ENCODE results near the gene SNCB.

The SNCB gene

DNA sequence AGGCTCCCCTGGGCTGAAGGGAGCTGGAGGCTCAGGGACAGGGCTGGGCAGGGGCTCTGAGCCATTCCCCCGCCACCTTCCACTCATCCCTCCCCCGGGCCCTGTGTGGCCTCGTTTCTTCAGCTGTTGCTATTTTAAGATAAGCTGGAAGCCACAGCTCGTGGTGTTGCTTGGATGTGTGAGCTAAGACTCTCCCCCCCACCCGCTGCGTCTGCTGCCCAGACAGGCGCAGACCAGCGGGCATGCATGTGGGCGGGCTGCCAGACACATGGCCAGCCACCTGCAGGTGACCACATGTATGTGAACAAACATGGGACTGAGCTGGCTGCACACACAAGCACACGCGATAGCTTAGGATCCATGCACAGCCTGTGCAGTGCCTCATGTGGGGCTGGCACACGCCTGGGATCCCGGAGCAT is 8.7 kb downstream of the SNCB start:
- no peak for DNase-seq

DNA sequence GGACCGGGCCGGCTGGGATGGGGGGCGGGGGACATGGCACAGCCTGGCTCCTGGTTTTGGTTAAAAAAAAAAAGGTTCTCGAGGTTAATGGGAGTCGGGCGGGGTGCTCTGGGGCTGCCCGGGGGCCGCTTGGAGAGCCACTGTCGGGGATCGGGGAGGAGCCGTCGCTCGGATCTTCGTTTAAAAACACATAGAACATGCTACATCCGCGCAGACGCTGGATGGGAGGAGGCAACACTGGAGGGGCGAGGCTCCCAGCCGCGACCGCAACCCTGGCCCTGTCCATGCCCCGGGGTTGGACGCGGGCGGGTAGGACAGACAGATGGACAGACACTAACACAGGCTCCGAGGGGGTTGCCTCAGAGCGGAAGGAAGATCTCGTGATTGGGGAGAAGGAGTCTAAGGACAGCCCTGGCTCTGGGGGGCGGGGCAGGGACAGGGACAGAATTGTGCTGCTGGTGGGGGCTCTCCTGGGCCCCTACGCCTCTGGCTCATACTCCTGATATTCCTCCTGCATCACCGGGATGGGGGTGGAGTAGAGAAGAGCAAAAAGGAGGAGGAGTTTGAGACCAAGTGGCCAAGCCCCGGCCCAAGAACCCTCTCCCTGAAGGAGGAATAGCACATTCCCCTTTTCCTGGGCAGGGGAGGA is 9.9 kb downstream of the SNCB start:
- DNase-seq = no peak

DNA sequence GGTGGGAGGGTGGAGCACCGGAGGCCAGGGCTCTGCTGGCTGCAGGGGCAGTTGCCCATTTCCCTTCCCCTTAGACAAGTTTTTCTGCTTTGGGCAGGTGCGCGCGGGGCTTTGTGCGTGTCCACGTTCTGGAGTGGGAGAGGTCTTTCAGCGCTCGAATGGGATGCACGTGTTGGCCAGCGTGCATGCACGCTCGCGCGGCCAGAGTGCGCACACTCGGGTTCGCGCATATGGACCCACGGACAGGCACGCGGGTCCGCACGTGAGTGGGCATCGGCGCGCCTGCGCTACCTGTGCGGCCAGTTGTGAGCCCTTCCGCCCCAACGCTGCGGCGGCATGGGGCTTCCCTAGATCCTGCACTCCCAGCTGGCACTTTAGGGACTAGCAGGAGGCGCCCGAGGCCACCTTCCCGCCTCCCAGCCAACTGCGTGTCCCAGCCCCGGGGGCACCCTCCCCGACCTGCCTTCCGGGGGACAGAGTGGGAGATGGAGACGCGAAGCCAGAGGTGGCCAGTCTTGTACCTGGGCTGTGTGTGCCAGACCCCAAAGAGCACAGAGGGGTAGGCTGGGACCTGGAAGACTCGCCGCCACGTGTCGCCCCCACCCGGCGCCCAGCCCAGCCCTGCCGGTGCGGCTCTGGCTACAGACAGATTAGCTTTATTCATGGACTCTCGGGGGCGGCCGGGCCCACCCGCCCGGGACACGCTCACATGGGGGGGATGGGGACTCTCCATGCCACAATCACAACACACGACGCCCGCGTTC is 10.6 kb downstream of the SNCB start:
- DNase-seq = peak in 1 of 2 experiments; percentile 32

DNA sequence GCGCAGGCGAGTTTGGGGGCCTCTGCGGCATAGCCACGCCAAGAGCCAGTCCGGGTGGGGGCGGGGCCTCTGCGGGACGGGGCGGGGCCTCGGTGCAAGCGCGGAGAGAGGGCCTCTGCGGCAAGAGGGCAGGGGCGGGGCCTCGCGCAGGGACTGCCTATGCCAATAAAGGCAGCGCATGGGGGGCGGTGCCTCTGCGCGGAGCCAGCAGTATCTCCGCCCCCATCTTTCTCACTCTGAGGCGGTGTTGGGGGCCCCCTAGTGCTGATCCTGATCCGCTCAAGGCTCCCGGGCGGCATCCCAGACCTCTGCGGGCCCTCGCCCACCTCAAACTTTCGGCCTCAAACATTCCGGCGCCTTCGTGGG is 11.1 kb downstream of the SNCB start:
- DNase-seq = peak; percentile 55 to 76

DNA sequence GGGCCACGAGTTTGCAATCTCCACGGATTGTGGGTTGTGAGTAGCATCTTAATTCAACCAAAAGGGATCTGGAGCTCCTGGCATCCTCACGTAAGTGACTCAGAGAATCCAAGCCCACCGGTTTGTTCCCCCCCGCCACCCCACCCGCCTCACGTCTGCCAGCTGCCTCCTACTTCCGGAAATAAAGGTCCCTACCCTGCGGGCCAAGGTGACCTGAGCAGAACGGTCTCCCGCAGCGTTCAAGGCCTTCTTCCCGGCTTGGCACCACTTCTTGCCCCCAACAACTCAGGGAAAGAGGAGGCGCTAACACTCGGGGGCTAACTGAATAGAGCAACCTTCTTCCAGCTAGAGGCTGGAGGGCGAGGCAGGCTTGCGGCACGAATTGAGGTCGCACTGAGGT is 11.6 kb downstream of the SNCB start:
- no peak for DNase-seq

DNA sequence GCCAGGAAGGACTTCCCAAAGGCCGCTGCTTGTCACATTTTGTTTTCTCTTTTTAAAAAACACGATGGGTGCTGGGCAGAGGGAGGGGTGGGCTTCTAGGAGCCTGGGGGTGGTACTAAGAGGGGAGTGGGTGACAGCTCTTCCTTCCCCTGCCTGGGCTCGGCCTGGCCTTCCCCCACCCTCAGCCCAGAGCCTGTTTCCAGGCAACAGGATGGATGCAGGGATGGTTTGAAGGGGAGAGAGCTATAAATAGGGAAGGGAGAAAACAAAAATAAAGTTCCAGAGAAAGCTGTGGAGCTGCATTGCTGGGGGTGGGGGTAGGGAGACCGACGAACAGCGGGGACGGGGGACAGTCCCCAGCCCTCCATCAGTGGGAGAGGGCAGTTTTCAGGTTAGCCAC is 13.8 kb downstream of the SNCB start:
- DNase-seq = no peak

DNA sequence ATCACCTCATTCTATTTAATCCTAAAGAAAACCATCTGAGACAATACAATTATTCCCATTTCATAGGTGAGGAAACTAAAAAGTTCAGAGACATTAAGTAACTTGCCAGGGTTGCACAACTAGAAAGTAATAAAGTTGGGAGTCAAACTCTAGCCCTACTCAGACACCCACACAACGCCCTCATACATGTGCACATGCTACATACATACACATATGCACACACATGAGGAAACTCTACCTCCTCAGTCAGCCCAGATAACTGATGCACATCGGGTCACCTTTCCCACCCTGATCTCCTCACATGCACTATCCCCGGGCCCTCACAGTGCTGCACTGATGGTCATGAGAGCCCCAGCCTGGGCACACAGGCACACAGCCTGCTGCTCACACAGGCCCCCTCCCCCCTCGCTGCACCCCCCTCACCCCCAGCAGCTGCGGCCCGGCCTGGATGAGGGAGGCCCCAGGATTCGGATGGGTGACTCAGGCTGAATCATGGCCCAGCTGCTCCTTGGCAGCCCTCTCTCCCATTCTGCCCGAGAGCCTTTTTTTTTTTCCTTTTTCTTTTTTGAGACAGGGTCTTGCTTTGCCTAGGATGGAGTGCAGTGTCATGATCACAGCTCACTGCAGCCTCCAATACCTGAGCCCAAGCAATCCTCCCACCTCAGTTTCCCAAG is 15.4 kb downstream of the SNCB start:
- DNase-seq = no peak

DNA sequence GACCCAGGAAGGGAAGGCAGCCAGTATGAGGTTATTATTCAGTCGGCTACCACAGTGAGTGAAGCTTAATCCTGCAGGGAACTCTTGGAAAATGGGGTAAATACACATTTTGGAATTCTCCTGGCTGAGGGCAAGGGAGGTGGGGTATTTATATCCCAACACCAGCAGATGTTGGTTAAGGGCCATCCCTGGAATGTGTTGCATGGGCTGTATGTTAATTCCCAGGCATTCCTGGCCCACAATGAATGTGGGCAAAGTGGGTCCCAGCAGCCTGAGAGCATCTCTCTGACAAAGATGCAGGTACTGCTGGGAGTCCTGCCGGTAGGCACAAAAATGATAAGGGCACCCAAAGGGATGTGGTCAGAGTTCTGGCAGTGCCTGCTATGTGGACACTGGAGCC is 17.5 kb downstream of the SNCB start:
- no peak for DNase-seq

DNA sequence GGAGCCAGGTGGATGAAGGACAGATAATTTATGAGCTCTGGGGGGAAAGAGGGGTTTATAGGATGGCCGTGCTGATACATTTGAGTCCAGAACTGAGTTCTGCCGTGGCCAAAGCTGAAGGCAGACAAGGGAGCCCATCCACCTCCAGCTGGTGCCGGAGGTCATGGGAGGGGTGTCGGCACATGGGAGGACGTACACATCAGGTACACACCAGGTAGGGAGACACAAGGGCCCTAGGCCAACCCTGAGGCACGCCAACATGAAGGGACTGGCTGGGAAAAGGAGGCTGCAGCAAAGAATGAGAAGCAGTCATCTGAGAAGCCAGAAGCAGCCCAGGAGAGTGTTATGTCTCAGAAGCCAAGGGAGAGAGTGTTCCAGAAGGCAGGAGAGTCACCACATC is 18.3 kb downstream of the SNCB start:
- DNase-seq = no peak

DNA sequence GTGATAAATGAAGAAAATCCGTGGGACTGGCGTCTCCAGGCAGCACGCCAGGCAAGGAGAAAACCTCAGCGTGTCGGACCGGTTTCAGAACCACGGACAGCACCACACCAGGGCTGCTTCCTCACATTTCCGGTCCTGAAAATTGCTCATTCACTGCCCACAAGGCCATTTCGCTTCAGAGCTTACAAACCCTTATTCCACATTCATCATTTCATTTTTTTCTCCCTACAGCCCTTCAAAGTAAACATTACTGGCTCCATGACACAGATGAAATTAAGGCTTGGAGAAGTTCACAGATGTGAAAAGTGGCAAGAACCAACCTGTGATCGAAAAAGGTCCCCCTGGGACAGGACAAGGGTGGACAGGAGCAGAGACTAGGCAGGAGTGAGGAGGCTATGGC is 18.9 kb downstream of the SNCB start:
- DNase-seq = no peak

DNA sequence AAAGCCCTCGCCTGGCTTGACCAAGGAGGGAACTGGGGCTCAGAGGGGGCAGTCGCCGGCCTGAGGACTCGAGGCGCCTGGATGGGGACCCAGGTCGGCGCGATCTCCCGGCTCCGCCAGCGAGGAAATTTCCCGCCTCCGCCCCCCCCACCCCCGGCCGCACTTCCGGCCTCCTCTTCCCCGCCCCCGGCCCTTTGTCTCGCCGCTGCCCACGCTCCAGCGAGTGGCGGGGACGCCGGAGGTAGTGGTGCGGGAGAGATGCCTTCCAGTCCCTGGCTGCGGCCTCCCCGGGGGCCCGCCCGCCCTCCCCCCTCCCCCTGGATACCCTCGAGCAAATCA is 19.9 kb downstream of the SNCB start:
- no peak for DNase-seq

DNA sequence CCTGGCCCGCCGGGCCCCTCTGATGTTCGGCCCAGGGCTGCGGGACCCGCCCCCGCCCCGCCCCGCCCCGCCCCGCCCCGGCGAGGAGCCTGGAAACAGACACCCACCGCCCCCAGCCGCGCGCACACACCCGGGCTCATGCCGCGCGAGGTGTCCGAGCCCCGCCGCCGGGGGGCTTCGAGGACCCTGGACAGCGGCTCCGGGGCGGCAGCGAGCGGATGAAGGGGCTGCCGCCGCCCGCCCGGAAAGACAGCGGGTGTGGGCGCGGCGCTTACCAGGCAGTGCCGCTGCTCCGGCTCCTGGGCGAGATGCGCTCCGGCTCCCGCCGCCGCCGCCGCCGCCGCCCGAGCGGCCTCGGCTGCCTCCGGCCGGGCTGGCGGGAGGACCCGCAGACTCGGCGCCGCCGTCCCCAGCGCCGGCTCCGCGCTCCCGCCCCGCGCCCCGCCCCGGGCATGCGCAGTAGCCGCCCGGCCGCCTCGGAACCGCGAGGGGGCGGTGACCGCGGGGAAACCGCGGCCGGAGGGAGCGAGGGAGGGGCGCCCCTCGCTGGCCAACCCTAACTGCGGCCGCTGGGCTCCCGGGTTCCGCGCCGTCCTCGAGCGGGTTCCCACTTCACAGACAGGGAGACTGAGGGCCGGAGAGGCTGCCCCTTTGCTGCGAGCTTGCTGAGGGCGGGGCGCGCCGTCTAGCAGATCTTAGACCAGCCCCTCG is 20.5 kb downstream of the SNCB start, which contains the start of gene GPRIN1:
Gene GPRIN1 (minus strand): TSS at position 433 of the 711 bp plus-strand sequence. CDS start 10,322 bp downstream, outside the sequence.
- peak in 1 of 2 experiments; percentile 64 for DNase-seq

DNA sequence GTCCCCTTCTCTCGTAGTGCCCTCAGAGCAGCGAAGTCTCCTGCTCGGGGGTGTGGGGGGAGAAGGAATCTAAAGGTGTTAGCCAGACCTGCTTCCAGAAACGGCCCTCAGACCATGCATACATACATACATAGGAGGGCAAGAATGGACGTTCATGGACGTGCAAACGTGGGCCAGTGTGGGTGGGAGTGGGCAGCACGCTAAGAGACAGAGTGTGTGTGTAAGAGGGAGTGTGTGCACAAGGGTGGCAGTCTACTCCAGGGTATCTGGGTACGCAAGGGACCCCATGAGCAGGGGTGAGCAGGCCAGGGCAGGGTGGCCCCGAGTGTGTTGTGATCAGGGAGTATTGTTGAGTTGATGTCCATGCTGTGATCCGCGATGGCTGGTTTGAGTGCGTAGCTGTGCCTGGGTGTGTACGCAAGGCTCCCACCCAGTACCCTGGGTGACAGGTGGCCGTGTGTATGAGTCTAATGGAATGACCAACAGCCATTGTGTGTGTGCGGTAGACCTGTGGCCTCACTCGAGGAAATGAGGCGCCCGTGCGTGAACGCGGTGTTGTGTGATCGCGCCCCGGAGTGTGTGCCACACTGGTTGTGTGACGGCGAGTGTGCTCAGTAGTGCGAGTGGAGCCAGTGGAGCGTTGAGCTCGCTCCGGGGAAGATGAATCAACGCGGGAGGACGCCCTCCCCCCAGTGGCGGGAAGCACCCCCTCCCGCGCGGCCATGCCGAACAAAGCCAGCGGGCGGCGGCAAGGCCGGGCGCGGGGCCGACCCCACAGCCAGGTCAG is 21.2 kb downstream of the SNCB start:
- DNase-seq = peak in 1 of 2 experiments; percentile 29

DNA sequence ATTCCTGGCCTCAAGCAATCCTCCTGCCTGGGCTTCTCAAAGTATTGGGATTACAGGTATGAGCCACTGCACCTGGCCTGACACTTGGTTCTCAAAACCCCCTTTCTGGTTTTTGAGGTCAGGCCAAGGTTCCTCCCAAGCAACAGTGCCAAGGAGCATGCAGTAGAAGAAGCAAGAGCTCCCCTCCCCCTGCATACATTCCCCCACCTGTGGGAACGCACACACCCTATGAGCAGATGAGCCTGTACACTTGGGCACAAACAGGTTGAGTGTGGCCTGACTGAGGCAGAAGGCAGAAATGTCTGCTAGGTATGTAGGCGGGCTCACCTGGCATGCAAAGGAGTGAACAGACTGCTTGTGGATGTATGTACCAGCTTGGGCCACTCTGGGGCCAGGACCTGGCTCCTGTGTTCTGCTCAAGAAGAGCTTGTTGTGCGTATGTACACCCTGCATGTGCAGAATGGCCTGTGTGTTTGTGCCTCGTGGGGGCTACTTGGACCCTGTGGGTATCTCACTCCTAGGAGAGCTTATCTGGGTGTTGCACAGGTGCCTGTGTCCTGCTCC is 22.1 kb downstream of the SNCB start:
- DNase-seq = no peak

DNA sequence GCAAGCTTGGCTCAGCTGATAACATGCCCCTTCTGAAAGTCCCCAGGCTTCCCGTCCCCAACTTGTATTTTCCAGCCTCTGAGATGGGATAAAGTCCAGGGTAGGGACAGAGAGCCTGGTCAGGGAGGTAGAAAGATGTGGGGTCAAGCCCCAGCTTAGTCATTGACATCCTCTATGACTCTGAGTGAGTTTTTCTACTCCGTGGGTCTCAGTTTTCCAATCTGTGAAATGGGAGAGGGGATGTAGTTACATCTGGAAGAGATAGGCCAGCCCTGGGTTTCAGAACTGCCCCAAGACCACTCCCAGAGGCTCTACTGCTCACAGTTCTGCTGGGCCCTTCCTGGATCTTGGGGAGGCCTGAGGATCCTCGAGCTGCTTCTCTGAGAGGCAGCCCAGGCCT is 23.5 kb downstream of the SNCB start:
- no peak for DNase-seq

DNA sequence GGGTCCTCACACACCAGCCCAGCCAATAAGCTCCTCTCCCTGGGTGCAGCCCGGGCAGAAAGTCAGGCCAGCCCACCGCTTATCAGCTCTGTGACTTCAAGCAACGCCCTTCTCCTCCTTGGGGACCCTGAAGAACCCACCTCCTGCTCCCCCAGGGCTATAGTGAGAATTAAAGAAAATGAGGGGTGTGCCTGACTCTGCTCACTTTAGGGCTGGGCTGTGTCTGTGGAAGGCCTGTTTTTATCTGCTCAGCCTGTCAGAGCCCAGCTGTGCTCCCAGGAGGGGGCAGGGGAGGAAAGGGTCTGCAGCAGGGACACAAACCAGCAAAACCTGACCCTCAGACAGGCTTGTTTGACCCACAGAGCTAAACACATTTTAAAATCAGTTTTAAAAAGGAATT is 24.3 kb downstream of the SNCB start:
- no peak for DNase-seq

DNA sequence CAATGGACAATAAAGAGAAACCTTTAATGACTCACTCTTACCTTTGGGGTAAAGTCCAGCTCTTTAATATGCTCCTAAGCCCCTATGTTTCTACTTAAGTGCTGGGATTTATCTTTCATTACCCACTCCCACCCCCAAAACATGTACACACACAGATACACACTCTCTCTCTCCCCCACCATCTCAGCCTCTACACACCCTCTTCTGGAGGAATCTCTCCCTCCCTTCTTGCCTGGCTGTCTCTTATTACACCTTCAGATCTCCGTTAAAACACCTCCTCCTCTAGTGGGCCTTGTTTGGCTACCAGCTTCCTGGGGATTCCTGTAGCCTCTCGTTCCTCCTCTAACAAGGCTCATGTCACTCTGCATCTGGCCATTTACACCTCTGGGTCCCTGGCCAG is 27.2 kb downstream of the SNCB start:
- DNase-seq = peak in 1 of 2 experiments; percentile 34

DNA sequence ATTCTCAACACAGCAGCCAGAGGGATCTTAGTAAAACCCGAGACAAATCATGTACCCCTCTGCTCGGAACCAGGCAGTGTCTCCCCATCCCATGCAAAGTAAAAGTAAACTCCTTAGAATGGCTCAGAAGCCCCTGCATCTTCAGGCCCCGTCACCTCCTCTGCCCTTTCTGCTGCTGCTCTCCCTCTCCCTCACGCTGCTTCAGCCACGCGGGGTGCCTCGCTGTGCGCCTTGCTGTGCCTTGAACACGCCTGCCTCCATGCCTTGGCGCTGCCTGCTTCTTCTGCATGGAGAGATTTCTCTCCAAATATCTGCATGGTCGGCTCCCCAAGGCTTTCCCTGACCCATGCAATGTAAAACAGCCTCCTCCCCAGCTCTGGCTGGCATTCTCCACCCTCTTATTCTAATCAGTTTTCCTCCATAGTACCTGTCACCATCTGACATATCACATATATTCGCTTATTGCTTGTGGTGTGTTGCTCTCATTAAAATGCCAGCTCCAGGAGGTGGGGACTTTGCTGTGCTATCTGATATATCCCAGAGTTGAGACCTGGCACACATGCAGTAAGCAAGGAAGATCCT is 28.3 kb downstream of the SNCB start:
- DNase-seq = peak; percentile 36 to 82

DNA sequence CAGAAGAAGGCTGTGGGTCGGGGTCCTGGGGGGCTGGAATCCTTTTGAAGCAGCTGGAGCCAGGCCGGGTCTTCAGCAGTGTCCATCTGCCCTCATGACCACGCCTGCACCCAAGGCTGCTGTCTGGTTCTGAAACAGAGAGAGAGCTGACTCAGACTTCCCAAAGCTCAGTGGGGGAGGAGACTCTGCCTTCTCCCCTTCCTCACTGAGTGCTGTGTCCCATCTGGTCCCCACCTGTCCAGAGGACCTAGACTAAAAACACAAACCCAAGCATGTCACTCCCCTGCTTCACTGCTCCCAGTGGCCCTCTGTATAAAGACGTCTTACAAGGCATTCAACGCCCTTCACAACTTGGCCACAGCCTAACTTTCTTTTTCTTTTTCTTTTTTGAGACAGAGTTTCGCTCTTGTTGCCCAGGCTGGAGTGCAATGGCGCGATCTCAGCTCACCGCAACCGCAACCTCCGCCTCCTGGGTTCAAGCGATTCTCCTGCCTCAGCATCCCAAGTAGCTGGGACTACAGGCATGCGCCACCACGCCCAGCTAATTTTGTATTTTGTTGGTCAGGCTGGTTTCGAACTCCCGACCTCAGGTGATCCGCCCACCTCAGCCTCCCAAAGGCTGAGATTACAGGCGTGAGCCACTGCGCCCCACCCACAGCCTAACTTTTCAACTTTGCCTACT is 30.4 kb downstream of the SNCB start:
- DNase-seq = peak; percentile 67 to 90

DNA sequence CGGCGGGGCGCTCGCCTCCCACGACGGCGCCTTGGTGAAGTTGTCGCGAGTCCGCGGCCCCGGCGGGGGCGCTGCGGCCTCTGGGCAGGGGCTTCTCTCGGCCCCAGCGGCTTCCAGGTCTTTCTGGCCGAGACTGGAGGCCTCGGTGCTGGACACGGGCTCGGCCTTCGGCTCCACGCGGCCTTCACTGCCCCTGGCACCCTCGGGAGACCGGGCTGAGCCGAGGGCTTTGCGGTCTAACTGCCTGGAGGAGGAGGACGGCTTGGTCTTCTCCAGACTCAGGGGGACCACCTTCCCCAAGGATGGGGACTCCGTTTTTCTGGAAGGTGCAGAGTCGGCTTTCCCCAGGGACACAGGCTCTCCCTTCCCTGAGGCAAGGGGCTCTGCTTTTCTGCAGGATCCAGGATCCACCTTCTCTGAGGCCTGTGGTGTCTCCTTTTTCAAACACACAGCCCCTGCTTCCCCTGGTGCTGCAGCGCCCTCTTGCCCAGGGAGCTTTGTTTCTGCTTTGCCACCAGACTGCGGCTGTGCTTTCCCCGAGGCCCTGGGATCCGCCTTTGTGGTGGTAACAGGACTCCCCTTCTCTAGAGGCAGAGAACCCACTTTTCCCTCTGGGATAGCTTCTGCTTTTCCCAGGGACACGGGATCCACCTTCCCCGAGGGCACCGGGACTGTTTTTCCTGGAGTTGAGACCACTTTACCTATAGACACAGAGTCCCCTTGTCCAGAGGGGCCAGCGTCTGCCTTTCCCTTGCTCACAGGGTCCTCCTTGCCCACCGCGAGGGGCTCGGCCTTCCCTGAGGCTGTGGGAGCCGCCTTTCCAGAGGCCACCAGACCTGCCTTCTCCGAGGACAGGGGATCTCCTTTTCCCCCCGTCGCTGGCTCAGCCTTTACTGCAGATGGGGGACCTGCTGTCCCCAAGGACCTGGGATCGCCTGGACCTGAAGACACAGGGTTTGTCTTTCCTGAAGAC is 32.6 kb downstream of the SNCB start:
- no peak for DNase-seq
